NCI-H1930 (cell line): Measurements from ENCODE around the gene CEP41.
A peak's percentile ranks its signal among the peaks of the same experiment; 100 is the strongest.

ENCODE experiments used
- DNase-seq, 2 experiments: peaks; one replicate each; lab custom pipeline; 2025; lab: John Stamatoyannopoulos, UW

Gene CEP41, protein sequence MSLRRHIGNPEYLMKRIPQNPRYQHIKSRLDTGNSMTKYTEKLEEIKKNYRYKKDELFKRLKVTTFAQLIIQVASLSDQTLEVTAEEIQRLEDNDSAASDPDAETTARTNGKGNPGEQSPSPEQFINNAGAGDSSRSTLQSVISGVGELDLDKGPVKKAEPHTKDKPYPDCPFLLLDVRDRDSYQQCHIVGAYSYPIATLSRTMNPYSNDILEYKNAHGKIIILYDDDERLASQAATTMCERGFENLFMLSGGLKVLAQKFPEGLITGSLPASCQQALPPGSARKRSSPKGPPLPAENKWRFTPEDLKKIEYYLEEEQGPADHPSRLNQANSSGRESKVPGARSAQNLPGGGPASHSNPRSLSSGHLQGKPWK

DNA sequence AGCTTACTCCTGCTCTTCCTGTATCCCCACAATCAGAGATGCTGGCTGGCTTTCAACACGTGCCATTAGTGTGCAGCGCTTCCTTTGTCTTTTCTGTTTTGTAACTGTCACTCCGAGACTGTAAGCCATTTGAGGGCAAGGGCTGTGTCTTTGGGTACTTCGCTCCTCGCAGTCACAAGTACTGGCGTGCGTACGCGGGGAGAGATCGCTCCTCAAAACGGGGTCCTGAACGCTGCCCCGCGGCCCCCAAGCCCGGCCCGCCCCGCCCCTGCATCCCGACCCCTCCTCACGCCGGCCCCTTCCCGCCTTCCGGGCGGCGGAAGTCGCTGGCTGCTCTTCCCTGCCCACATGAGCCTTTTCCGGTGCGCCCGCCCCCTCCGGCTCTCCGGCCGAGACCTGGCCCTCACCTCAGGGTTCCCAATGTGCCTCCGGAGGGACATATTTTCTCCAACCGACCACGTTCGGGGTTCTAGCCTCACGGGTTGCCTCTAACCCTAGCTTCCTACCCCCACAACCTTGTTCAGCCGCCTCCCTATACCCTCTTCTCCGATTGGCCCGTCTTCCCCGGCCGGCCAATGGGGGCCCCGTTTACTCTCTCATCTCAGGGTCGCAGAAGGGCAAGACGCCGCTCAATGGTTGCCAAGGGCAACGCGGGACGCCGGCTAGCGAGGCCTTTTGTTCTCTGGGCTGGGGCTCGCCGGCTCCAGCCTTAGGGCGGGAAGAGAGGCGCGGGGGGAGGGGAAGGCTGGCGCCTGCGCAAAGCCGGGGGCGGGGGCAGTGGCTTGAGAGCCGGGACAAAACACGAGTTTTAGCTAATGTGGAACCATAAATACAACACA is at the start of gene CEP41:
TSS of gene CEP41 (minus strand) at position 490 of the 839 bp plus-strand sequence. CDS start at position 440, 50 bp downstream.
- peak; percentile 95 to 98 for DNase-seq

DNA sequence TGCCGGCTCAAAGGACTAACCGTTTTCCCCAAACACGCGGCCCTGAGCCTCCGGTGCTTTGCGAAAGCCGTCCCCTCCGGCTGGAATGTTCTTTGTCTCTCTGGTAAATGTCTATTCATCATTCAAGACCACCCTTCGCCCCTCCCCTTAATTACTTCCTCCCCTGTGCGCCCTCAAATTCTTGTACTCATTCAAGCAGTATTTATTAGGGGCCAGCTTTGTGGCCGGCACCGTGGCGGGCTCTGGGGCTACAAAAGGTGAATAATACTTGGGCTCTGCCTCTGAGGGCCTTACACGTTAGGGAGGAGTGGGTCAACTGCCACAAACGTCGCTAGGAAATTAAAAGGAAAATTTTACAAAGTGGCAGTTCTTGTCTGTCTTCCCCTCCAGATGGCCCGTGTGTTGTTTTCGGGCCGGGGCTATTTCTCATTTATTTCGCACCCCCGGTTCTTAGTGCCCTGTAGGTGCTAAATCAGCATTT is 49.5 kb upstream of the CEP41 start:
- DNase-seq = no peak

DNA sequence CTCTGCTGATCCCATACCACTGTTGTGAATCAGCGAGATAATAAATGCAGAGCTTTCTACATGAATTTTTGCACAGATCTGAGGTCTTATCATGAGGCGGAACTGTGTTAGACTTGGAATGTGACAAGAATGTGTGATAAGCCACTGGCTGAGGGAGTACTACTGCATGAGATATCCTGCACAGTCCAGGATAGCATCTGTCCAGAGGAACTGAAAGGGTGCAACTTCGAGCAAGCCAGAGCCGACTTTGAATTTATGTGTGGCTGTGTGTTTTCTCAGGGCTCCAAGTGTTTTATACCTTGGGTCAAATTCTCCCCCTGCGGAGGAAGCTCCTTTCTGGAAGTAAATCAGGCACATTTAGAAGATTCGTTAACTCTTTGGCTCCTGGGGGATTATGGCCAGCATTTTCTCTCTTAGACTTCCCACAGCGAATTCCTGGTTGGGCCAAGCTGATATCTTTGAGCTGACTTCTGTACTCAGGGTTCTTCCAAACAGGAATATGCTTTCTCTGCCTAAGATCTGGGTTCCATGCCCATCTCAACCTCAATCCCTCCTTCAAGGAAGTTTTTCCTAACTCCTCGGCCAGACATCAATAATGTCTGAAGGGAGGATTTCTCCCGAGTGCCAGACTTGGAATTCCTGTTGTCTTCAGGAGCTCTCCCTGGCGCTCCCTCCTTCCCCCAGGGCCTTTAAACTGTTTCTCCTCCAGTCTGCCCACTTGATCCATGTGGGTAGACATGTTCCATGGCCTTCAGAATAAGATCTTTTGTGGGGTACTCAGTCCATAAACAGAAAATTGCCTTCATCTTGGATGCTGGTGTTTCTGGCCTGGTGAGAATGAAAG is 48.5 kb upstream of the CEP41 start:
- no peak for DNase-seq

DNA sequence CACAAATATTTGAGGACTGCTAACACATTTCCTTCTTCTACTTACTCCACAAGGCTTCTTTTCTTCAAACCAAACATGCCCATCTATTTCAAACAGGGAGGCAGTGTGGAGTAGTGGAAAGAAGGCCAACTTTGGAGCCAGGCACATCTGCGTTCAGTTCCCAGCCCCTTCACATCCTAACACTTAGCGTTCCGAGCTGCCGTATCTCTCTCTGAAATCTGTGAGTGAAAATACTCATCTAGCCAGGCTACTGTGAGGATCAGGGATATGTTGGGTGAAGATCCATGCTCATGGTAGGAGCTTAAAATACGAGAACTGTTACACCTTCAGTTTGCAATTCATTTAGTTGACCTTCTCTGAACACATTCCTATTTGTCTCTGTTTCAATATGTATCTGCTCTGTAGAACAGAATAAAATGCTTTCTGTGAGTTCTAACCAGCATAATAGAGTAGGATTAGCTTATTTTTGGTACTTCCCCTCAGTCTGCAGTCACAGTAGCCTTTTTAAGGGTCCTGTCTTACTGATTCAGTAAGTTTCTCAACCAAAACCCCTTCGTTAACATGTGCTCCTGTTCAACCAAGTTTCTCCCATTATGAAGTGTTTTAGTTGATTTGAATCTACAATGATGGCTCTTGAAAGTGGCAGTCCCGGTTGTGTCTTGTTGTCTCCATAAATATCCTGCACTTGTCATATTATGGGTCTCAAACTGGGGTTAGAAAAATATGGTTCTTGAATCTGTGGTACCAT is 47.8 kb upstream of the CEP41 start:
- no peak for DNase-seq

DNA sequence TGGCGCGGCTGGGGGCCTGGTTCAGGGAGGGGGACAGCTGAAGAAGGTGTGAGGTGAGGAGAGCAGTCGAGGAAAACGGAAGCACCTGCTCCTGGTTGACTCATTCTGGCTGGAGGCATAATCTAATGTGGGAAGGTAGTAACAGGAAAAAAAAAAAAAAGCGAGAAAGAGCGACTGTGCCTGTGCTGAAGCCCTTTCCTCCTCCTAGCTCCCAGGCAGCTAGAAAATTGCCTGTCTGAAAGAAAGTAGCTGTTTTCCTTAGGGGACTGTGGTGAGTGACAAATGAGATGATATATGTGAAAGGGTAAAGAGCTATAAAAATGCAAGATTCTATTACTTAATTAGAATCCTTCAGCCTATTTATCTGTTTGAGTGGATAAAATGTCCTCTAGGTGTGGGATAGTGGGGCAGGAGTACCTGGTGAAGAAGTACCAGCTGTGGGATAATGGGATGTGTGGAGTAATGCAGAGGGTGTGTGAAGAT is 46.2 kb upstream of the CEP41 start:
- no peak for DNase-seq

DNA sequence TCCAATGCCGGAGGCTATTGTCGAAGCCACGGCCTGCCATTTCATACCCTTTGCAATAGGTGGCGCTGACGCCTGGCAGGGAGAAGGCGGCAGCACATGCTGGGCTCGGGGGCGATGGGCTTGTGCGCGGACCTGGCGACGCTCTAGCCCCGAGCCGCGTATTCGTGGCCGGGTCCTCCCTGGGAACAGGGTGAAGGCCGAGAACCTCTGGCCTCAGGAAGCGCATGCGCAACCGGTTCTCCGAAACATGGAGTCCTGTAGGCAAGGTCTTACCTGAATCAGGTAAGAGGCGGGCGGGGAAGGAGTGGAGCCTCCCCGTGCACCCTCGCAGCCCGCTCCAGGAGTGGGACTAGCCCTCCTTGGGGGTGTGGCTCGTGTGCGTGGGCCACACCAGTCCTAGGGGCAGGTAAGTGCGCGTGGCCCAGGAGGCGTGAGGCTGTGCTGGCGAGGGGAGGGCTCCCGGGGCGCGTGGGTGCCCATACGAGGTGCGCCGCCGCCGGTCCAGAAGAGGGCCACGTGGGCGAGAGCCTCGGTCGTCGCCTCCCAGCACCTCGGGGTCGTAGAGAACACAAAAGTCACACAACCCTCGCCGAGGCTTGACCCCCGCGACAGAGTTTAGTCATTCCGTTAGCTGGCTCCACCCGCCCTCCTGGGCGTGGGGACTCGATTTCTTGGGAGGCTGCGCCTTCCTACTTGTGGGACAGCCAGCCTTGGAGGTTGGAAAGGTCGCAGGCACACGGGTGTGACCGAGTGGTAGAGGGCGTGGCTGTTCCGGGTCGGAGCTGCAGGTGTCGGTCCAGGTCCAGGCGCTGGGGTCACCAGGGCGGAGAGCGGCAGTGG is 45.5 kb upstream of the CEP41 start:
- DNase-seq = no peak

DNA sequence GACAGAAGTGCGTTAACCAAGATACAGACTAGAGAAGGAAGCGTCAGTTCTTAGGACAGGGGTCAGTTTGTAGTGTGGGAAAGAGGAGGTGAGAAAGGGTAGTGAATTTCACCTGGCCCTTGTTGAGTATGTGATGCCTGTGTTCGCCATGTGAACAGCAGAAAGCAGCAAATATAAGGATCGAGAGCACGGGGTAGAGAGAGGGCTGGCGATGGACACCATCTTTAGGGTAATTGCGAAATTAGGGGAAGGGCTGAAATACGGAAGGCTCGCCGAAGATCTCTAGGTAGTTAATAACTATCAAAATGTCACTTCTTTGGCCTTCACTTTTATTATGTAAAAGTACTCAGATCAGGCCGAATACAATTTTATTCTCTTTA is 44.9 kb upstream of the CEP41 start:
- no peak for DNase-seq

DNA sequence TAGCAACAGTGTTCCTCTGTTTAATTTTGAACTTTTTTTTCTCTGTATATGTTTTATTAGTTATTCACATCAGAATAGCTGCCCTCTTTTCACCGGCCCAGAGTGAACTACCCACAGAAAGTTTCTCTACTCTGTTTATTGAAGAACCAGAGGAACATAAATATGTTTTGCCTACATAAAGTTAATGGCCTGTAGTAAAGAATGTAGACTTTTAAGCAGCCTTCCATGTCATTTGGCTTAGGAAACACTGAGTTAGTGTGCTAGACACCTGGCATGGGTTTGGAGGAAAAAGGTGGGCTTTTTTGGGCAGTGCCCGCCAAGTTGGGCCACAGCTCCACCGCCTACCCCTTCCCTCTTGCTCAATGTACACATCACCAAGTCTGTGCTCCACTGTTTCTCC is 42.2 kb upstream of the CEP41 start:
- DNase-seq = no peak

DNA sequence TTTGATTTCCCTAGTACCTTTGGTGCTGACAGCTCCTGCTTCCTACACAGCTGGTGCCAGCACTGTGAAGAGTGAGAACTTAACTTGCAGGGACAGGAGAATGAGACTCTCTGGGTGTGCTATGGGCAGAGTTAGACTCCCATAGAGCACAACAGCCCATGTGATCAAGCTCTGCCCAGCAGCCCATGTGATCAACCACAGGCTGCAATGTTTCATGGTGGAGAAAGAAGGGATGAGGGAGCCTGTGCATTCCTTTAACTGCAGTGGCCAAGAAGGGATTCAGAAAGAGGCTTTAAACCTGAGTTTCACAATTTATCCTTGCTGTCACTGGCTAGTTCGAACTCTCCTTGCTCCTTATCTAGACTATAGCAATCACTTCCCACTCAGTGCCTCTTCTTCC is 41.1 kb upstream of the CEP41 start:
- DNase-seq = no peak

DNA sequence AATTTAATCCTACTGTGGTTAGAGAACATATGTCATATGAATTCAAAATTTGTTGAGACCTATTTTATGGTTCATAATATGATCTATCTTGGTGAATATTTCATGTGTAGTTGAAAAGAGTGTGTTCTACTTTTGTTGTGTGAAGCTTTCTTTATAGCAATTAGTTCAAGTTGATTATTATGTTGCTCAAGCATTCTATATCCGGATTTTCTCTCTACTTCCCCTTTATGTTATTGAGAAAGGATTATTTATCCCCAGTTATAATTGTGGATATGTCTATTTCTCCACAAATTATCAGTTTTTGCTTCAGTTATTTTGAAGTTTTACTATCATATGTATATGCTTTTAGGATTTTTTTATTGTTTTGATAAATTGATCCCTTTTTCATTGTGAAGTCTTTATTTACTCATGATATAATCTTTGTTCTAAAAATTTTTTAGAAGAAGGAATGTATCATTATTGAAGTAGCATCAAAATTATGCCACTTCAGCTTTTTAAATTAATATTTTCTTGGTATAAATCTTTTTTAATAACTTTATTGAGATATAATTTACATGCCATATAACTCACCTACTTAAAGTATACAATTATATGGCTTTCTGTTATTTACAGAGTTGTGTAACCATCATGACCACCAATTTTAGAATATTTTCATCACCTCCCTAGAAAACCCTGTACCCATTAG is 39.0 kb upstream of the CEP41 start:
- no peak for DNase-seq

DNA sequence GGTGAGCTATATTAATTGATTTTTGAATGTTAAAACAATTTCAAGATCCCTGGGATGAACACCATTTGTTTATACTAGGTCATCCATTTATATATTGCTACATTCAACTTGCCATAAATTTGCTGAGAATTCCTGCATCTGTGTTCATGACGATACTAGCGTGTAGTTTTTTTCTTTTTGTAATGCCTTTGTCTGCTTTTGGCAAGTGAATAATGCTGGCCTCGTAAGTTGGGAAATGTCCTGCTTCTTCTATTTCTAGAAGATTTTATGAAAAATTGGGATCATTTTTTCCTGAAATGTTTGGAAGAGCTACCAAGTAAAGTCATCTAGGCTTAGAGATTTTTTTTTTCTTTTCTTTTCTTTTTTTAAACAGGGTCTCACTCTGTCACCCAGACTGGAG is 38.2 kb upstream of the CEP41 start:
- DNase-seq = no peak

DNA sequence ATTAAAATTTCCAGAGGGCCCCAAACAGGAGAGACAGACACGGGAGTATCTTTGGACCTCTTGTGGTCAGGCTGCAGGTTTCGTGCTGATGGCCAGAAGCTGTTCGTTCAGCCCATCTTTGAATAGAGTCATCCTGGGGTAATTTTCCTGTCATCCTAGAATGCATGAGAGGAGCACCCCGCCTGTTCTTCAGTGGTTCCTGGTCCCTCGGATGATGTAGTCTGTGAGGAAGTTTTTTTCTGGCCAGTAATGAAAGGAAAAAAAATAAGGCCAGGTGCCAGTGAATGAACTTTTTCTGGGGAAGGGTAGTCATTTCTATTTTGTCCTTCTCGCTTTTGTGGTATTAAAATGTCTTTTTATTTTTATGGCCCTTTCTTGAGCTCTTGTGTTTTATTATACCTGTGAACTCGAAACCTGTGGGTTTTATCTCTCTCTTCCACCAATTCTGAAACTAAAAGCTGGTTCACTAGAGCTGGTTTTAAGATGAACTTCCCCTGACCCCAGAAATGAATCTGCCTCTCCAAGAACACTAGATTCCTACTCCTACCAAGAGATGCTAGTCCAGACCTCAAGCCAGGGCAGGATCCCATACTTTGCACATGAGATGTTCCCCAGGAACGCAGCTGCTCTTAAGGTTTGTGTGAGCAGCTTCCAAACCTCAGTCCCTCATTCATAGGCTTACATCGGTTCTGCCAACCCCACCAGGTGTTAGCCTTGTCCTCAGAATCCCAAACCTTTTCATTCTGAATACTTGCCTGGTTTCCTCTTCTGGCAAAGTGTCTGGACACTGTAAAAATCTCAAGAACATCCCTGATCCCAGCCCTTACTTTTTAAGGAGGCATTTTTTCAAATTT is 35.7 kb upstream of the CEP41 start:
- peak in 1 of 2 experiments; percentile 13 for DNase-seq

DNA sequence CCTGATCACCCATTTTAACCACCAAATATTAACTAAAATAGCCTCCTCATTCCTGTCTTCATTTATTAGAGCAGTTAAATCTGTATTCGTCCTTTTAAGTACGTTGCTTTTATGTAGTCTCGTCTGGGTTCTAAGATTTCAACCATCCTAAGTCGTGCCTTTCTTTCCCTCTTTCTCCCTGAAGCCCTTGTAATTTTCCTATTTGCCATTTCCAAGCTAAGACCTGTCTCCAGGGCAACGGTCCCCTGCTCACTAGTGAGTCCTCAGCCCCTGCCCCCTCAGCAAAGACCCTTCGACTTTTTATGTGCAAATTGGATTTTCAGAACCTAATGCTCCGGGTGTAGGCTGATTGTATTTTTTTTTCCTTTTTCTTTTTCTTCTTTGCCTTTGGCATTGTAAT is 35.0 kb upstream of the CEP41 start:
- no peak for DNase-seq

DNA sequence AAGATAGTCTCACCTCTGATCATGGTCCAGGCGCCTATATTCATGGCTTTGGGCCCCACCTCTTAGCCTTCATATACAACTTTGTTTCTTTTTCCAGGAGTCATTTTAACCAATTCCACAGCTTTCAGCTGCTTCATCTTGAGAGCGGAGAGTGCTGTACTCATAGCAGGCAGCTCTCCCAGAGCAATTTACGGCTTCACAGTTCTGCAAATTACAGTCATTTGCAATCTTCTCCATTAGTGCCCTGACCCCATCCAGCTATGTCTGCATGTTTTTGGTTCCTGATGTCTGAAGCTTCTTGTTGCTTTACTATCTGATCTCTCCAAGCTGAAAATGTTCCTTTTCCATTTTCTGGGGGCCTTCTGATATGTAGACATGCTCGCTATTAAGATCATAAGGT is 33.1 kb upstream of the CEP41 start:
- no peak for DNase-seq

DNA sequence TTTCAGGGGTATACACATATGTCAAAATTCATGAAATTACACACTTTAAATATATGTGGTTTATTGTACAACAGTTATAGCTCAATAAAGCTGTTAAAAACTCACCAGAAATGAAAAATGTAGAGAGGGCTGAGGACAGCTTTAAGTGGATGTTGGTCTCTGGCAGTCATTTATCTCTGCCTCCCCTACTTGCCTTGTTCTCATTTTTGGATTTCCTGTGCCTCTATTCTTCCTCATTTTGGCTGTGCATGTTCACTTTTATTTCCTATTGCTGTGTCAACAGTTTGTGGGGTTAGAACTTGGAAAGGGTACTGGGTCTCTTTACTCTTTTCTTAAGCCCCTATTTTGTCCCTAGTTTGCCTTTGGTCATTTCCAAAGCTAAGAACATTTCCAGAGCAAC is 32.5 kb upstream of the CEP41 start:
- no peak for DNase-seq

DNA sequence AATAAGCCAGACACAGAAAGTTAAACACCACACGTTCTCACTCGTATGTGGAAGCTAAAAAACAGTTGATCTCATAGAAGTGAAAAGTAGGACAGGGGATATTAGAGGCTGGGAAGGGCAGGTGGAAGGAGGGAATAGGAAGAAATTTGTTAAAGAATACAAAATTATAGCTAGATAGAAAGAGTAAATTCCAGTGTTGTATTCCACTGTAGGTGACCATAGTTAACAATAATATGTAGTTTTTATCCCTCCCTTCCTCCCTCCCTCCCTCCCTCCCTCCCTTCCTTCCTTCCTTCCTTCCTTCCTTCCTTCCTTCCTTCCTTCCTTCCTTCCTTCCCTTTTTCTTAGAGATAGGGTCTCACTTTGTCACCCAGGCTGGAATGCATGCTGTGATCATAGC is 31.2 kb upstream of the CEP41 start:
- no peak for DNase-seq

DNA sequence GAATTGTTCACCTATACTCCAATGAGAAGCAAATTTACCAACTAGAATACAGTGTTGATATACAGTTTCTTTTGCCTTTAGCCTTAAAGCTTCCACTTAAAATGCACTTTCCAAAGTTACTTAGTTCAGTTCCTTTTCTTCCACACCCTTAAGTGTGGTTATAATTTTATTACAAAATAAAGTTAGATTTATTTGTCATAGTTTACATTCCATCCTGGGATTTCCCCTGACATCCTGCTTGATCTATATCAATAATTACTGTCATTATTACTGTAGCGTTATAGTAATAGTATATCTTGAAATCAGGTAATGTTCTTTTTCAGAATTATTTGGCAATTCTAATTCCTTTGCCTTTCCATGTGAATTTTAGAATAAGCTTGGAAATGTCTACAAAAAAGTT is 27.8 kb upstream of the CEP41 start:
- no peak for DNase-seq

DNA sequence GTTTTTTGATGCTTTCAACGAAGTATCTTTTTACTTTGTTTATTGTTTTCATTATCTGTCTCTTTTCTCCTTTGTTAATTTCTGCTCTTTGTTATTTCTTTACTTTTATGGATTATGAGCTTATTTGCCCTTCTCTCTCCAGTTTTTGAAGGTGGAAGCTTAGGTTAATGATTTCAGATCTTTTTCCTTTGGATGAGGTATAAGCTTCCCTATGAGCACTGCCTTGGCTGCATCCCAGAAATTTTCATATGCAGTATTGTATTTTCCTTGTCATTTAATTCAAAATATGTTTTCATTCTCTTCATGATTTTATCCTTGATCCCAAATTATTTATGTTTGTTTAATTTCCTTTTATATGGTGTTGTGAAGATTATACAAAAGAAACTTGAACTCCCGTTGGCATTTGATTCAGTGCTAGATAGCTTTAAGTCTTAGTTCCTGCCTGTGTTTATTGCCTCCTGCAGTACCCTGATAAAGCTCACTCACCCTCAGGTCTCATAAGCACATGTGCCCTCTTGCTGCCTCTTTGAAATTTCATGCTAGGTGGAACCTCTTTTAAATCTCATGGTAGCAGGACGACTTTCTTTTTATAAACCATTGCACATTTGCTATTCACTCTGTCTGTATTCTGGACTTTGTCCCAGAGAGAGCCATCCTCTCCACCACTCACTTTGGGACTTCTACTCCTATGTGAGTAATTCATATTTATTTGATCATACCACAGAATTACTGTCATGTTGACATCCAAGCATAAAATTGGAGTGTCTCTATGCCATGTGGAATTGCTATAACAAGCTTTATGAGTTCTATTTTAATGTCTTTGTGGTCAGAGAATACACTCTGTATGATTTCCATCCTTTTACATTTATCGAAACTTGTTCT is 23.0 kb upstream of the CEP41 start:
- no peak for DNase-seq
